Astrocyte of the spinal cord (primary cell): ENCODE data around the gene CFAP100.

Experiments
- DNase-seq: peaks from one replicate; pipeline ENCODE4 v3.0.0; 2011; ENCODE audit warnings: low read depth, low spot score
- H3K4me3 ChIP-seq: 2 replicates; pipeline ENCODE4 v1.5.1; 2011; ENCODE audit warnings: low read depth, mild to moderate bottlenecking, low read length, moderate library complexity
- in situ Hi-C: cut with HindIII; loops from 2 replicates; pipeline ENCODE4 v1.10.0; 2017; ENCODE audit warnings: low sequenced_read_pairs
- TF ChIP-seq, protein P1 (sequence below): IDR thresholded peaks from 2 replicates; pipeline ENCODE4 v1.5.1; 2012; ENCODE audit warnings: low read depth, mild to moderate bottlenecking, low read length, inconsistent platforms

The CFAP100 gene

DNA sequence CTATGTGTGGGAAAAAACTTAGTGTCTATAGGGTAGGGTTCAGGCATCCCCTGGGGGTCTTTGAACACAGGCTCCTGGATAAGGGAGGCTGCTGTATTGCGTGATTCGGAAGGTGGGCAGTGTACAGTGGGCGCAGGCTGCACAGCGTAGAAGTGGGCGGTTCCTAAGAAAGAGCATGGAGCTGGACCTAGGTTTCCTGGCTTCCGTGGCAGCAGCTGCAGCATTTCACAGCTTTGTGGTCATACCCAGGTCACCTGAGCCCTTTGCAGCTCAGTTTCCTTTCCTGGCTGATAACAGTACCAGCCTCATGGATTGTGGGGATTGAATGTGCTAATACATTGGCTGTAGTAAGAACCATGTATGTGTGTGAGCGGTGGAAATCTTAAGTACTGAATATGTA lies 22.2 kb downstream of the CFAP100 start:
- DNase-seq = no peak
- H3K4me3 ChIP-seq = no peak overlapping the region
- TF ChIP-seq, protein P1, sequence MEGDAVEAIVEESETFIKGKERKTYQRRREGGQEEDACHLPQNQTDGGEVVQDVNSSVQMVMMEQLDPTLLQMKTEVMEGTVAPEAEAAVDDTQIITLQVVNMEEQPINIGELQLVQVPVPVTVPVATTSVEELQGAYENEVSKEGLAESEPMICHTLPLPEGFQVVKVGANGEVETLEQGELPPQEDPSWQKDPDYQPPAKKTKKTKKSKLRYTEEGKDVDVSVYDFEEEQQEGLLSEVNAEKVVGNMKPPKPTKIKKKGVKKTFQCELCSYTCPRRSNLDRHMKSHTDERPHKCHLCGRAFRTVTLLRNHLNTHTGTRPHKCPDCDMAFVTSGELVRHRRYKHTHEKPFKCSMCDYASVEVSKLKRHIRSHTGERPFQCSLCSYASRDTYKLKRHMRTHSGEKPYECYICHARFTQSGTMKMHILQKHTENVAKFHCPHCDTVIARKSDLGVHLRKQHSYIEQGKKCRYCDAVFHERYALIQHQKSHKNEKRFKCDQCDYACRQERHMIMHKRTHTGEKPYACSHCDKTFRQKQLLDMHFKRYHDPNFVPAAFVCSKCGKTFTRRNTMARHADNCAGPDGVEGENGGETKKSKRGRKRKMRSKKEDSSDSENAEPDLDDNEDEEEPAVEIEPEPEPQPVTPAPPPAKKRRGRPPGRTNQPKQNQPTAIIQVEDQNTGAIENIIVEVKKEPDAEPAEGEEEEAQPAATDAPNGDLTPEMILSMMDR = no peak
- in situ Hi-C loops = no loop called here

- no peak for DNase-seq
- TF ChIP-seq, protein P1 = no peak
- in situ Hi-C loops = no loop called here
- H3K4me3 ChIP-seq = no peak overlapping the region
These were observed 22.8 kb downstream of the CFAP100 start for GRCh38 chr3:126417515-126417914.

GRCh38 chr3:126417981-126418530 lies 23.3 kb downstream of the CFAP100 start:
- DNase-seq = no peak
- H3K4me3 ChIP-seq = no peak overlapping the region
- TF ChIP-seq, protein P1 = no peak
- in situ Hi-C loops = no loop called here

GRCh38 chr3:126418661-126419131 lies 24.0 kb downstream of the CFAP100 start:
- H3K4me3 ChIP-seq = no peak overlapping the region
- TF ChIP-seq, protein P1 = no peak
- no peak for DNase-seq
- in situ Hi-C loops = no loop called here

- H3K4me3 ChIP-seq = no peak overlapping the region
- in situ Hi-C loops = no loop called here
- TF ChIP-seq, protein P1 = no peak
- DNase-seq = no peak
These were observed 24.5 kb downstream of the CFAP100 start for GRCh38 chr3:126419151-126419703.

- in situ Hi-C loops = no loop called here
- H3K4me3 ChIP-seq = no peak overlapping the region
- TF ChIP-seq, protein P1 = no peak
- no peak for DNase-seq
These were observed 25.4 kb downstream of the CFAP100 start for GRCh38 chr3:126419886-126420786.
